Mesodermal cell (in vitro differentiated cells): ENCODE results near the gene ATP6V1D.
"Not testable (repeated sequence)": the region's sequence is repeated elsewhere in the genome, so short reads cannot be mapped to it uniquely, and the experiment has no call there.

Experiments
- H3K27ac ChIP-seq: 2 replicates; pipeline ENCODE4 v1.7.0; 2013; ENCODE audit warnings: mild to moderate bottlenecking, low read depth, low read length, moderate library complexity; ENCODE audit not compliant: severe bottlenecking
- H3K36me3 ChIP-seq: 2 replicates; pipeline ENCODE4 v1.7.1; 2013; ENCODE audit warnings: mild to moderate bottlenecking, low read length, moderate library complexity; ENCODE audit not compliant: control insufficient read depth, insufficient read depth
- H3K4me1 ChIP-seq: one replicate; pipeline ENCODE4 v1.7.1; 2013; ENCODE audit warnings: mild to moderate bottlenecking, low read length; ENCODE audit not compliant: insufficient read depth, control insufficient read depth, poor library complexity, severe bottlenecking
- H3K4me3 ChIP-seq: 2 replicates; pipeline ENCODE4 v1.7.0; 2013; ENCODE audit warnings: low read length, control low read depth, mild to moderate bottlenecking; ENCODE audit not compliant: insufficient read depth, poor library complexity, severe bottlenecking; ENCODE audit errors: extremely low read depth
- H3K9me3 ChIP-seq: 2 replicates; pipeline ENCODE4 v1.7.1; 2013; ENCODE audit warnings: mild to moderate bottlenecking, low read length, moderate library complexity; ENCODE audit not compliant: control insufficient read depth
- WGBS, 2 experiments: methylation state at CpG; one replicate each; pipeline ENCODE4 v1.1.5; 2013; ENCODE audit warnings: missing lambda C conversion rate in 2 of 2; ENCODE audit not compliant: insufficient coverage in 2 of 2; 5-methylcytosine and 5-hydroxymethylcytosine counted together

Gene ATP6V1D

DNA sequence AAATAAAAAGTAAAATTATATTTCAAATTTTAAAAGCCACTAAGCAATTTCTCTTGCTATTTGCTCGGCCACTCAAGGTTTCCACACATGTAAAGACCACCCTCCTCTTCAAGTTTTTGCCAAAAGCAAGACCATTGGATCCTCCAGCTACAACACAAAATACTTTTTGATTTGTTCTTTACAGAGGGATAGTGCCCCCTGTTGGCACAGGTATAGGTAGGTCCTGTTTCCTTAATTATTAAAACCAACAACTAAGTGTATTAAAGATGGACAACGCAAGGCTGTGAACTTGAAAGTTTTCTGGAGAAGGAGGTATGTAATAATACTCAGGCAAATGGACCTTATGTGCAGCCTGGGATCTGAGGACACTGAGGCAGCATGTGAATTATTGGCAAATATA is 23.8 kb downstream of the ATP6V1D start:
- 100% methylated on average over 1 of the region's 2 CpGs; no CpG with 5 or more reads in 1 of the 2 experiments for WGBS, 2 experiments
- H3K36me3 ChIP-seq, result peaks cover 87% of the 10 kb centered on the region
- H3K4me1 ChIP-seq, result no peaks in the 10 kb centered on the region
- no peak overlapping the region for H3K4me3 ChIP-seq
- no peaks in the 10 kb centered on the region for H3K9me3 ChIP-seq
- no peak overlapping the region for H3K27ac ChIP-seq

DNA sequence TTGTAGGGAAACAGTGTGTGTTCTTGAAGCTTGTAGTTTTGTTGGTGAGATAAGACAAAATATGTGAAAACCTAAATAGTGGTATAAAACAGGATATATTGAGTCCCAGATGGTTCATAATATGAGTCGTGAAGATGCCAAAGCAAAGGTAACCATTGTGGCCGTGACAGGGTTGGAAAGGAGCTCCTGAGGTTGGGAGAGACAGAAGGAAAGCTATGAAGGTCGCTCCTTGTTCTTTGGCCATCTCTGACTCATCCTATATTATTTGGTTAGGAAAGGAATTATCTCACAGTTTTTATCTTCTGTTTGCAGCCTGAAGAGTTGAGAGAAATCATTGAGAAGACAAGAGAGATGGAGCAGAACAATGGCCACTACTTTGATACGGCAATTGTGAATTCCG is 27.1 kb downstream of the ATP6V1D start:
- Histone ChIP-seq H3K27ac (no peak overlapping the region), H3K9me3 (no peaks in the 10 kb centered on the region), H3K36me3 (peaks cover 65% of the 10 kb centered on the region), H3K4me1 (no peaks in the 10 kb centered on the region), H3K4me3 (no peak overlapping the region)
- WGBS, 2 experiments, result 90 to 100% methylated on average over 3 to 4 of the region's 5 CpGs

DNA sequence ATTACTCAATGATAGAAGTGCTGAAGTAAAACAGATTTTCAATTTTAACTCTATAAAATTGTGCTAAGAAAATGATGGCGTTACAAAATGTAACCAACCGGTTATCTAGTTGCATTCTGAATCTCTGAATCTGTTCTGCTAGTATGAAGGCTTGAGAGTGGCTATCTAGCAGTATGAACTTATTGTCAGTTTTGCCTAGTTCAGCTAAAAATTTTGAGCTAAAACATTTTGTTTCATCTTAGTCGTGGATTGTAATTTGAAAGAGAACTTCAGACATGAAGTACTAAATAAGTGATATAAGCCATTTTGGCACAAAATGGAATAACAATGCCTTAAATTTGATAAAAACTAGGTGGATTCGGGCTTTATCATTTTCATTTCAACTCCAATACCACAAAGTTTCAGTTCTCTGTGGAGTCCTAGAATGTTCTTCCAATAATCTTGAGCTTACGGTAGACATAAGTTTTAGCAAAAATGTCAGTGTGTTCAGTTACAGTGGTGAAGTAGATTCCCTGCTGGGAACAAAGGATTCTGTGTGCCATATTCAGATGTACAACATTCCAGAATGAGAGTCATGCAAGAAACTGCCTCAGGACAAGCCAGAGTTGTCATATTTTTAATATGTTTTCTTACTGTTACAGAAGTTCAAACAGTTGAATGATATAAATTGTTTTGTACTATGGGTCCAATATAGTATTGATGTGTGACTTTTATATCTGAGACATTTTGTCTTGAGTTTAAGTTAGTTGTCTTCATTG is 28.1 kb downstream of the ATP6V1D start:
- no peaks in the 10 kb centered on the region for H3K9me3 ChIP-seq
- peaks cover 62% of the 10 kb centered on the region for H3K36me3 ChIP-seq
- WGBS, 2 experiments, result 100% methylated on average over 3 of the region's 5 CpGs
- H3K4me3 ChIP-seq, result no peak overlapping the region
- H3K27ac ChIP-seq, result no peak overlapping the region
- no peaks in the 10 kb centered on the region for H3K4me1 ChIP-seq

DNA sequence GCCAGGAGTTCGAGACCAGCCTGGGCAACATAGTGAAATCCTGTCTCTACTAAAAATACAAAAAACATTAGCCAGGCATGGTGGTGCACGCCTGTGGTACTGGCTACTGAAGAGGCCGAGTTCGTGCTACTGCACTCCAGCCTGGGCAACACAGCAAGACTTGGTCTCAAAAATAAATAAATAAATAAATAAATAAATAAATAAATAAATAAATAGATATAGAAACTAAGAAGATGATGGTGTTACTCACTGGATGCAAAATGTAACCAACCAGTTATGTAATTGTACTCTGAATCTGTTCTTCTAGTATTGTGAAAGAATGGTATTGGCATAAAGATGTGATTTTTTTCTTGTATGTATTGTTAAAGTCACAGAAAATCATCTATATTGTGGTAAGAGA is 29.9 kb downstream of the ATP6V1D start:
- not testable (repeated sequence) for H3K9me3 ChIP-seq, H3K4me3 ChIP-seq, H3K27ac ChIP-seq, H3K4me1 ChIP-seq
- WGBS, 2 experiments, result 100% methylated on average over 1 of the region's 4 CpGs
- H3K36me3 ChIP-seq, result peaks cover 57% of the 10 kb centered on the region

DNA sequence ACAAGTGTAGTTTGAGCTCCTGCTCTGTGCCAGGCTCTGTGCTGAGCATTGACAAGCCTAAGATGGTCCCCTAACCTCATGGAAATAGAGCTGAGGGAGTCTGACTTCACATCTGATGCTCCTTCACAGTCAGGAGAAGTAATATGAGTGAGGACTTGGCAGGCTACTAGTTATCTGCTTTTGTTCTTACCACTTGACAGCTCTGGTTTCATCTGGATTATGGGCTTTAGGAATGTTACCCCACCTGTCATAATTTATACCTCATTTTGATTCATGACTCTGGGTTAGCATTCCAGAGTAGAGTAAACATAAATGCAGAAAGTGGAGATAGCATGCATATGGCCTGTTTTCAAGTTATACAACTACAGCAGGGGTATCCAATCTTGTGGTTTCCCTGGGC is 40.5 kb downstream of the ATP6V1D start:
- no peak overlapping the region for H3K4me3 ChIP-seq
- H3K36me3 ChIP-seq, result peaks cover 42% of the 10 kb centered on the region
- no peak overlapping the region for H3K27ac ChIP-seq
- no peaks in the 10 kb centered on the region for H3K9me3 ChIP-seq
- H3K4me1 ChIP-seq, result no peaks in the 10 kb centered on the region

DNA sequence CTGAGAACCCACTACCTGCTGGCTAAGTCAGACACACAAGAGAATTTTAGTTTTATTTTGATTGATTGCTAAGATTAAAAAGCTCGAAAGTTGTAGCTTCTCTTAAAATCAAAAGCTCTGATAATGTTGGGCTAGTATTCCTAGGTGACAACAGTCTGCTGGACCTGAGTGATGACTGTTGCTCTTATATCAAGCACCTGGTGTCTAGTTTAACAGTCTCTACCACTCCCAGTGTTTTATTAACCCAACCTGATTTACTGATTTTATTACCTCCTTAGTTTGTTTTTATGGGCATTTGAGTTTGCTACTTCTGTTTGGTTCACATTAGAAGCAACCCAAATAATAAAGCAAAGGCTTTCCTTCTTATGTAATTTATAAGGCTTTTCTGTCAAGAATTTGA is 41.8 kb downstream of the ATP6V1D start:
- Histone ChIP-seq H3K4me1 (no peaks in the 10 kb centered on the region), H3K9me3 (no peaks in the 10 kb centered on the region), H3K27ac (no peak overlapping the region), H3K36me3 (peaks cover 33% of the 10 kb centered on the region), H3K4me3 (no peak overlapping the region)
- WGBS, 2 experiments, result 100% methylated on average over 1 of the region's 1 CpG; no CpG with 5 or more reads in 1 of the 2 experiments

DNA sequence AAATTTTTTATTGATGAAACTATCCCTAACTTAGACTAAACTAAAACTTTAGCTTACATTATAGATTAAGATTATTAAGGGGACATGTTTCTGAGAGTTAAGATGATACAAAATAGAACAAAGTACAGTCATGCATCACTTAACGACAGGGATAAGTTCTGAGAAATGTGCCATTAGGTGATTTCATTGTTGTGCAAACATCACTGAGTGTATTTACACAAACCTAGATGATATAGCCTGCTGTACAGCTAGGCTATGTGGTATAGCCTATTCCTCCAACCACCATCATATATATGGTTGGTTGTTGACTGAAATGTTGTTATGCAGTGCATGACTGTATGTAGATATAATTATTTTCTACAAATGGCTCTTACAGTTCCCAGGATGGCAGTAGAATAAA is 46.5 kb downstream of the ATP6V1D start:
- no peaks in the 10 kb centered on the region for H3K9me3 ChIP-seq
- no CpG with 5 or more reads among the region's 1 CpG for WGBS, 2 experiments
- H3K4me1 ChIP-seq, result no peaks in the 10 kb centered on the region
- H3K4me3 ChIP-seq, result no peak overlapping the region
- H3K36me3 ChIP-seq, result peaks cover 29% of the 10 kb centered on the region
- no peak overlapping the region for H3K27ac ChIP-seq

DNA sequence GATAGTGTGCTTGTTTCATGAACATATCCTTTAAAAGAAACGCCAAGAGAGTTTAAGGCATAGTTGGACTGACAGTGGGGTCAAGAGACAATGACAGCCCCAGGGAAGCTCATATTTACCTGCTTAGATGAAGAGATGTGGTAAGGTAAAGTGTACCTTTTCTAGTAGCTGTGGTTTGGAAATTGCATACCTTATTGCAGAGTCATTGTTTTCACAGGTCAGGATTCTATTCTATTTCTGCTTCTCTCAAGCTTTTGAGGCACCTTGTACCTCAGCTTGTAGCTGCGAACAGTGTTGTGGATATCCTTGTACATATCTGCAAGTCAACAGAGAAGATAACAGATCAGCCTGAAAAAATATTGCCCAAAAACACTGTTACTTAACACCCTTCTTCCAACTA is 47.7 kb downstream of the ATP6V1D start:
- 96 to 100% methylated on average over 2 of the region's 2 CpGs for WGBS, 2 experiments
- no peaks in the 10 kb centered on the region for H3K4me1 ChIP-seq
- H3K9me3 ChIP-seq, result no peaks in the 10 kb centered on the region
- H3K36me3 ChIP-seq, result peaks cover 25% of the 10 kb centered on the region
- no peak overlapping the region for H3K27ac ChIP-seq
- no peak overlapping the region for H3K4me3 ChIP-seq
